Measurements from ENCODE around the gene LUZP1.

DNA sequence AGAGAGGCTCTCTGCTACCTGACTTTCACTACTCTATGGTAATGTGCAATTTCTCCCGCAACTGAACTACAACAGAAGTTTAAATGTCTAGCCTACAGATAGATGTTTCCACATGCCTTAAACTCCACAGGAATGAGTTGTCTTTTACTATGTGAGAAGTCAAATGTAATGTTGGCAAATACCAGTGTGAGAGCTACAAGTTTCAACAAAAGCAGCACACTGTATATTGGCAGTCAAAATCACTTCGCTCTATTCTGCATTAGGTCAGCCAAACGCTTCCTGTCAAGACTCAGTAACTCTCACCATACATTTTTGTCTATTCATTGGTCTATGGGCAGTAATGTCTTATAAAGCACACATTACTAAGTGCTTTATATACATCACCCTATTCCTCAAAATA lies 41.9 kb downstream of the LUZP1 start:
- TF ChIP-seq, protein P1, sequence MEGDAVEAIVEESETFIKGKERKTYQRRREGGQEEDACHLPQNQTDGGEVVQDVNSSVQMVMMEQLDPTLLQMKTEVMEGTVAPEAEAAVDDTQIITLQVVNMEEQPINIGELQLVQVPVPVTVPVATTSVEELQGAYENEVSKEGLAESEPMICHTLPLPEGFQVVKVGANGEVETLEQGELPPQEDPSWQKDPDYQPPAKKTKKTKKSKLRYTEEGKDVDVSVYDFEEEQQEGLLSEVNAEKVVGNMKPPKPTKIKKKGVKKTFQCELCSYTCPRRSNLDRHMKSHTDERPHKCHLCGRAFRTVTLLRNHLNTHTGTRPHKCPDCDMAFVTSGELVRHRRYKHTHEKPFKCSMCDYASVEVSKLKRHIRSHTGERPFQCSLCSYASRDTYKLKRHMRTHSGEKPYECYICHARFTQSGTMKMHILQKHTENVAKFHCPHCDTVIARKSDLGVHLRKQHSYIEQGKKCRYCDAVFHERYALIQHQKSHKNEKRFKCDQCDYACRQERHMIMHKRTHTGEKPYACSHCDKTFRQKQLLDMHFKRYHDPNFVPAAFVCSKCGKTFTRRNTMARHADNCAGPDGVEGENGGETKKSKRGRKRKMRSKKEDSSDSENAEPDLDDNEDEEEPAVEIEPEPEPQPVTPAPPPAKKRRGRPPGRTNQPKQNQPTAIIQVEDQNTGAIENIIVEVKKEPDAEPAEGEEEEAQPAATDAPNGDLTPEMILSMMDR (conservative IDR thresholded peaks at IDR 0.05 in 1 of 2, IDR thresholded peaks at IDR 0.05 in 1 of 2; ENCODE audit: extremely low read depth in 1 of 2, insufficient read depth in 1 of 2, low read depth in 1 of 2, low read length in 2 of 2) = no peak
- no peak for TF ChIP-seq EZH2 (IDR thresholded peaks at IDR 0.05; ENCODE audit: borderline replicate concordance, low read length)
